Embryonic facial prominence (tissue), 1 donor: ENCODE measurements around the gene DUSP18.
"Not testable (repeated sequence)": the region's sequence is repeated elsewhere in the genome, so short reads cannot be mapped to it uniquely, and the experiment has no call there.

Source experiments
- DNase-seq: peaks from one replicate; pipeline ENCODE4 v3.0.0-alpha.2; 2016; ENCODE audit errors: extremely low spot score

DUSP18 gene

GRCh38 chr22:30667494-30668385 is at the start of gene DUSP18:
DUSP18 (minus strand) TSS chr22:30667875; CDS start chr22:30664003, 3,872 bp downstream.
- peak; percentile 69 for DNase-seq

- no peak for DNase-seq
Observed at GRCh38 chr22:30714062-30714461, 46.4 kb upstream of the DUSP18 start.

- DNase-seq = no peak
Observed at GRCh38 chr22:30712094-30712493, 44.4 kb upstream of the DUSP18 start.

GRCh38 chr22:30709980-30710379 is 42.3 kb upstream of the DUSP18 start:
- not testable (repeated sequence) for DNase-seq

- no peak for DNase-seq
Observed at GRCh38 chr22:30705710-30706651, 38.3 kb upstream of the DUSP18 start.

GRCh38 chr22:30704978-30705377 is 37.3 kb upstream of the DUSP18 start:
- DNase-seq = no peak

- no peak for DNase-seq
Observed at GRCh38 chr22:30702856-30703255, 35.2 kb upstream of the DUSP18 start.

GRCh38 chr22:30701872-30702271 is 34.2 kb upstream of the DUSP18 start:
- DNase-seq = no peak

- DNase-seq = no peak
Observed at GRCh38 chr22:30697975-30698374, 30.3 kb upstream of the DUSP18 start.

- no peak for DNase-seq
Observed at GRCh38 chr22:30695871-30696655, 28.4 kb upstream of the DUSP18 start.

GRCh38 chr22:30695351-30695851 is 27.7 kb upstream of the DUSP18 start:
- no peak for DNase-seq

GRCh38 chr22:30694640-30695350 is 27.1 kb upstream of the DUSP18 start, which contains the start of gene OSBP2:
OSBP2 (plus strand) TSS chr22:30694874; CDS start chr22:30694910, 36 bp downstream.
- DNase-seq = no peak

- DNase-seq = no peak
Observed at GRCh38 chr22:30694171-30694639, 26.5 kb upstream of the DUSP18 start.

GRCh38 chr22:30691204-30691603 is 23.5 kb upstream of the DUSP18 start:
- no peak for DNase-seq

GRCh38 chr22:30689622-30690021 is 21.9 kb upstream of the DUSP18 start:
- DNase-seq = no peak

GRCh38 chr22:30687358-30687757 is 19.7 kb upstream of the DUSP18 start:
- no peak for DNase-seq

GRCh38 chr22:30685178-30685577 is 17.5 kb upstream of the DUSP18 start:
- no peak for DNase-seq

- no peak for DNase-seq
Observed at GRCh38 chr22:30681831-30682230, 14.2 kb upstream of the DUSP18 start.

GRCh38 chr22:30680991-30681770 is 13.5 kb upstream of the DUSP18 start:
- no peak for DNase-seq
